IPS-15b (cell line): ENCODE results near the gene ARAP1.

Experiments
- H3K27me3 ChIP-seq: one replicate; pipeline ENCODE4 v1.6.1; 2013; ENCODE audit warnings: low read length; ENCODE audit not compliant: control insufficient read depth, insufficient read depth
- H3K36me3 ChIP-seq: one replicate; pipeline ENCODE4 v1.6.1; 2013; ENCODE audit warnings: low read length; ENCODE audit not compliant: control insufficient read depth, insufficient read depth
- H3K4me1 ChIP-seq: one replicate; pipeline ENCODE4 v1.6.1; 2013; ENCODE audit warnings: mild to moderate bottlenecking, low read length; ENCODE audit not compliant: control insufficient read depth, insufficient read depth
- H3K4me3 ChIP-seq: one replicate; pipeline ENCODE4 v1.5.1; 2013; ENCODE audit warnings: low read depth, low read length
- H3K9ac ChIP-seq: one replicate; pipeline ENCODE4 v1.6.1; 2013; ENCODE audit warnings: low read depth, mild to moderate bottlenecking, low read length
- H3K9me3 ChIP-seq: one replicate; pipeline ENCODE4 v1.6.1; 2013; ENCODE audit warnings: mild to moderate bottlenecking, low read length; ENCODE audit not compliant: control insufficient read depth, insufficient read depth

ARAP1 gene

GRCh38 chr11:72768581-72768980 lies 16.4 kb upstream of the ARAP1 start:
- no peaks in the 10 kb centered on the region for H3K9me3 ChIP-seq
- peaks cover 9% of the 10 kb centered on the region for H3K4me1 ChIP-seq
- no peaks in the 10 kb centered on the region for H3K36me3 ChIP-seq
- H3K27me3 ChIP-seq: no peaks in the 10 kb centered on the region
- no peak overlapping the region for H3K4me3 ChIP-seq
- no peak overlapping the region for H3K9ac ChIP-seq

- peaks cover 9% of the 10 kb centered on the region for H3K4me1 ChIP-seq
- H3K9me3 ChIP-seq: no peaks in the 10 kb centered on the region
- no peaks in the 10 kb centered on the region for H3K27me3 ChIP-seq
- H3K4me3 ChIP-seq: no peak overlapping the region
- H3K9ac ChIP-seq: no peak overlapping the region
- H3K36me3 ChIP-seq: no peaks in the 10 kb centered on the region
These were observed 15.2 kb upstream of the ARAP1 start for GRCh38 chr11:72767203-72768062.

DNA sequence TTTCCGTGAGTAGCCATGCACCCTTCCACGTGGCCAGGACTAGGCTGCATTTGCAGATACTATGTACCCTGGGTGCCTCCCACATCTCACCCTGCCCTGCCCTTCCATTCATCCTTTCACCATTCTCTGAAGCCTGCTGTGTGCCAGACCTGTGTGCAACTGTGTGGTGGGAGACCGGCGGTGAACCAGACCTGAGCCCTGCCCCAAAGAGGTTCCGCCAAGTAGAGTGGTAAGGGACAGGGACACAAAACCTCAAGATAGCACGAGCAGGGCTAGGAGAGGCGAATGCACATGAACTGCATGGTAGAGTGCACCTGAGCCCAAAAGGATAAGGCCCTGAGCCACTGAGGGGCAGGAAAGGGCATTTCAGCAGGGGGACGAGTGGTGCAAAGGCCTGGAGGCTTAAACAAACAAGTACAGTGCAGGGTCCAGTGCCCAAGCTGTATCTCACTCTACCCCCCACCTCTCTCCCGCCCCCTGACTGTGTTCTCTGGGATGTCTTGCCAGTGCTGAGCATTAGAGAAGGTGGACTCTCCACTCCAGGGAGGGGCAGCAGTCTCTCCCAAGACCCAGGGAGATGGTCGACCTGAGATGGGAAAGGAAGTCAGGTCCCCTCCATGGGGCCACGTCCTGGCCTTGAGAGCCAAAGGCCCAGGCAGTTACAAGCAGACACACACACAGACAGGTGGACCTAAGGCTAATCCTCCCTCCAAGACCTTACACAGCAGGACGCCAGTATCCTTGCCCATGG lies 14.1 kb upstream of the ARAP1 start:
- H3K36me3 ChIP-seq: no peaks in the 10 kb centered on the region
- H3K9ac ChIP-seq: no peak overlapping the region
- H3K27me3 ChIP-seq: no peaks in the 10 kb centered on the region
- no peaks in the 10 kb centered on the region for H3K9me3 ChIP-seq
- peaks cover 9% of the 10 kb centered on the region for H3K4me1 ChIP-seq
- H3K4me3 ChIP-seq: no peak overlapping the region

GRCh38 chr11:72764503-72764902 lies 12.3 kb upstream of the ARAP1 start:
- no peak overlapping the region for H3K9ac ChIP-seq

GRCh38 chr11:72763823-72764222 lies 11.6 kb upstream of the ARAP1 start:
- no peak overlapping the region for H3K4me3 ChIP-seq
- H3K9me3 ChIP-seq: no peaks in the 10 kb centered on the region
- no peaks in the 10 kb centered on the region for H3K27me3 ChIP-seq
- H3K9ac ChIP-seq: peak overlapping the region; percentile 9
- no peaks in the 10 kb centered on the region for H3K36me3 ChIP-seq
- peaks cover 6% of the 10 kb centered on the region for H3K4me1 ChIP-seq

More at GRCh38 chr11:72764503-72764902, 12.3 kb upstream of the ARAP1 start:
- H3K9me3 ChIP-seq: no peaks in the 10 kb centered on the region
- no peaks in the 10 kb centered on the region for H3K27me3 ChIP-seq
- H3K4me1 ChIP-seq: peaks cover 9% of the 10 kb centered on the region
- no peak overlapping the region for H3K4me3 ChIP-seq
- no peaks in the 10 kb centered on the region for H3K36me3 ChIP-seq

- H3K9ac ChIP-seq: no peak overlapping the region
- no peaks in the 10 kb centered on the region for H3K27me3 ChIP-seq
- no peaks in the 10 kb centered on the region for H3K9me3 ChIP-seq
- H3K36me3 ChIP-seq: peaks cover 1% of the 10 kb centered on the region
- no peak overlapping the region for H3K4me3 ChIP-seq
- H3K4me1 ChIP-seq: peaks cover 5% of the 10 kb centered on the region
These were observed 10.6 kb upstream of the ARAP1 start for GRCh38 chr11:72762641-72763304.

DNA sequence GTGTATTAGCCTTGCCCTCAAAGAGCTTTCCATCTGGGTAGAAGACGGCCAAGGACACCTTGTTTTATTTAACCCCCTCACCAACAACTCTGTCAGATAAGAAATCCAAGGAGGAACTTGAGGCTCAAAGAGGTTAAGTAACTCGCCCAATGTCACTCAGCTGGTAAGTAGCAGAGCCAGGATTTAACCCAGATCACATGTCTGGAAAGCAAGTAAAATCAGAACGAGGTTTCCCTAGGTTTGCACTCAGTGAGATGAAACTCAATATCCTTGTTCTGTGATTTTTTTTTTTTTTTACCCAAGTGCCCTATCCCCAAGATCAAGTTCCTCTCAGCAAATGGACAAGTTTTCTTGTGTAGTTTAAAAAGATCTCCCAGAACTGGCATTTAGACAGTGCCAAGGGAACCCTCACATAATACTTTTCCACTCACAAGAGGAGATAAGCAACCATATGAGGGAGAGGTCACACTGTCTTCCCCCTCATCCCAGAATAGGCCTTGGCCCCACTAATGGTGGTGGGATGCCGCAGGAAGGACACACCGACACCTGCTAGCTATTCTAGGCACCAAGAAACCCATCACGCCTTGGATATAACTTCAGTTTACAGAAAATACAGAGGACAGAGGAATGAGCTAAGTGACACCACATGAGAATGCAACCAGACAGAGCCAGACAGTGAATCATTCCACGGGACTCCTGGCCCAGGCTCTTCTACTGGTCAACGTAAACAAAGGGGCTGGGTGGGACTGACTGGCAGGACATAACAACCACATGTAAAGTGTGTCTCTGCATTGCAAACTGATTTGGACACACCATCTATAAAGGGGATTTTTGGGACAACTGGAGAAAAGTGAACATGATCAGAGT lies 8.6 kb upstream of the ARAP1 start:
- Histone ChIP-seq H3K4me3 (no peak overlapping the region), H3K27me3 (no peaks in the 10 kb centered on the region), H3K9ac (no peak overlapping the region), H3K9me3 (no peaks in the 10 kb centered on the region), H3K36me3 (peaks cover 3% of the 10 kb centered on the region), H3K4me1 (peaks cover 5% of the 10 kb centered on the region)

DNA sequence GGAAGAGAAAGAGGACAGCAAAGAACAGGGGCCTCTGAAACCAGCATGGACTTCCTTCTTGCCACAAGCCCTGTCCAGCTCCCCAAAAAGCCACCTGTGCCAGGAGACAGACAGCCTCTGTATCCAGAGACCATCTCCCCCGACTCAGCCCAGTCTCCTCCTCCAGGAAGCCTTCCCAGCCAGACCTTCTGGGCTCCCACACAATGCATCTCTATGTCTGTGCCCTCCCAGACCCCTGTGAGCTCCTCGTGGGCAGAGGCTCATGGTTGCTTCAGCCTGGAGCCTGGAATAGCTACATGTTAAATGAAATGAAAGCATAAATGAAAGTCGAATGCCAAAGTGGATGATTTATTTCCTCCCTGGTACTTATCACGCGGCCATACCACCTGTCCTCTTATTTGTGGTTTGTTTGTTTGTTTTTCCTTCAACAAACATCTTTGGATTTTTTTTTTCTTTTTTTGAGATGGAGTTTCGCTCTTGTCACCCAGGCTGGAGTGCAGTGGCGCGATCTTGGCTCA lies 7.3 kb upstream of the ARAP1 start:
- Histone ChIP-seq H3K9ac (no peak overlapping the region), H3K4me1 (peaks cover 5% of the 10 kb centered on the region), H3K36me3 (peaks cover 3% of the 10 kb centered on the region), H3K27me3 (no peaks in the 10 kb centered on the region), H3K9me3 (no peaks in the 10 kb centered on the region), H3K4me3 (no peak overlapping the region)

GRCh38 chr11:72758690-72759389 lies 6.6 kb upstream of the ARAP1 start:
- H3K9ac ChIP-seq: no peak overlapping the region
- H3K9me3 ChIP-seq: no peaks in the 10 kb centered on the region
- H3K36me3 ChIP-seq: peaks cover 3% of the 10 kb centered on the region
- peaks cover 4% of the 10 kb centered on the region for H3K4me1 ChIP-seq
- peaks cover 5% of the 10 kb centered on the region for H3K27me3 ChIP-seq
- no peak overlapping the region for H3K4me3 ChIP-seq

DNA sequence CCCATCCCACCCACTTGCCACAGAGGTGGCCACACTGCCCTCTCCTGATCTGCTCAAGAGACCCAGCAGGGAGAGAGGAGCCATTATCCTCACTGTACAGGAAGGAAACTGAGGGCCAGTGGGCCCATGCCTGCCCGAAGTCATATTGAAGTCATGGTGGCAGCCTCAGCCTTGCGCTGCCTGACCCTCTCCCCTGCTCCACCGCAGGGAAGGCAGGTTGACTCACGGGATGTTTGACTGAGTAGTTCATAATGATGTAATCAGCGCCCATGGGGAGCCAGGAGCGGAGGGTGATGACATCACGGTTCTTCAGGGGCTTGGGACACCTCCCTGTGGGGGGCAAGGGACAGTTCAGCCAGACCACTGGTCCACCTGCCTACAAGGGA lies 6.1 kb upstream of the ARAP1 start:
- H3K36me3 ChIP-seq: peaks cover 3% of the 10 kb centered on the region

More for the DNA sequence above, 6.1 kb upstream of the ARAP1 start:
- Histone ChIP-seq H3K27me3 (peaks cover 7% of the 10 kb centered on the region), H3K9ac (no peak overlapping the region), H3K4me1 (peaks cover 4% of the 10 kb centered on the region), H3K9me3 (no peaks in the 10 kb centered on the region), H3K4me3 (no peak overlapping the region)
